Measurements from ENCODE around the gene NR2C1.

The NR2C1 gene

GRCh38 chr12:95060951-95061350, 12.5 kb downstream of the NR2C1 start:
- DNase-seq (ENCODE audit: insufficient read length, low spot score), result no peak
- TF ChIP-seq TAF1 (IDR thresholded peaks at IDR 0.05; ENCODE audit: low read depth, low read length) (no peak), PAX5 (IDR thresholded peaks at IDR 0.05; ENCODE audit: insufficient read depth, low read length, severe bottlenecking) (no peak), POLR2A (IDR thresholded peaks at IDR 0.05; ENCODE audit: low read depth, low read length) (no peak), POU2F2 (IDR thresholded peaks at IDR 0.05; ENCODE audit: low read depth, low read length) (no peak), POLR2AphosphoS5 (IDR thresholded peaks at IDR 0.05; ENCODE audit: low read depth, low read length) (no peak), SPI1 (IDR thresholded peaks at IDR 0.05; ENCODE audit: low read depth, low read length) (no peak)

GRCh38 chr12:95059984-95060383, 13.4 kb downstream of the NR2C1 start:
- TF ChIP-seq POLR2AphosphoS5 (IDR thresholded peaks at IDR 0.05; ENCODE audit: low read depth, low read length), result no peak
- TF ChIP-seq POU2F2 (IDR thresholded peaks at IDR 0.05; ENCODE audit: low read depth, low read length), result no peak
- TF ChIP-seq PAX5 (IDR thresholded peaks at IDR 0.05; ENCODE audit: insufficient read depth, low read length, severe bottlenecking), result no peak
- no peak for TF ChIP-seq TAF1 (IDR thresholded peaks at IDR 0.05; ENCODE audit: low read depth, low read length)
- TF ChIP-seq SPI1 (IDR thresholded peaks at IDR 0.05; ENCODE audit: low read depth, low read length), result no peak
- no peak for TF ChIP-seq POLR2A (IDR thresholded peaks at IDR 0.05; ENCODE audit: low read depth, low read length)
- FAIRE-seq (no peak), DNase-seq (ENCODE audit: insufficient read length, low spot score) (no peak)

More at GRCh38 chr12:95060951-95061350, 12.5 kb downstream of the NR2C1 start:
- no peak for FAIRE-seq

- no peak for DNase-seq (ENCODE audit: insufficient read length, low spot score)
These were observed 16.0 kb downstream of the NR2C1 start for GRCh38 chr12:95057424-95057823.

GRCh38 chr12:95055057-95055456, 18.4 kb downstream of the NR2C1 start:
- FAIRE-seq (no peak), DNase-seq (ENCODE audit: insufficient read length, low spot score) (no peak)
- no peak for TF ChIP-seq PAX5 (IDR thresholded peaks at IDR 0.05; ENCODE audit: insufficient read depth, low read length, severe bottlenecking)
- no peak for TF ChIP-seq POU2F2 (IDR thresholded peaks at IDR 0.05; ENCODE audit: low read depth, low read length)
- TF ChIP-seq POLR2AphosphoS5 (IDR thresholded peaks at IDR 0.05; ENCODE audit: low read depth, low read length), result no peak
- no peak for TF ChIP-seq TAF1 (IDR thresholded peaks at IDR 0.05; ENCODE audit: low read depth, low read length)
- no peak for TF ChIP-seq SPI1 (IDR thresholded peaks at IDR 0.05; ENCODE audit: low read depth, low read length)
- no peak for TF ChIP-seq POLR2A (IDR thresholded peaks at IDR 0.05; ENCODE audit: low read depth, low read length)

More at GRCh38 chr12:95057424-95057823, 16.0 kb downstream of the NR2C1 start:
- FAIRE-seq, result no peak
- TF ChIP-seq POLR2A (IDR thresholded peaks at IDR 0.05; ENCODE audit: low read depth, low read length), result no peak
- TF ChIP-seq SPI1 (IDR thresholded peaks at IDR 0.05; ENCODE audit: low read depth, low read length), result no peak
- no peak for TF ChIP-seq TAF1 (IDR thresholded peaks at IDR 0.05; ENCODE audit: low read depth, low read length)
- no peak for TF ChIP-seq POLR2AphosphoS5 (IDR thresholded peaks at IDR 0.05; ENCODE audit: low read depth, low read length)
- TF ChIP-seq POU2F2 (IDR thresholded peaks at IDR 0.05; ENCODE audit: low read depth, low read length), result no peak

GRCh38 chr12:95054206-95054605, 19.2 kb downstream of the NR2C1 start:
- no peak for TF ChIP-seq SPI1 (IDR thresholded peaks at IDR 0.05; ENCODE audit: low read depth, low read length)
- TF ChIP-seq POLR2A (IDR thresholded peaks at IDR 0.05; ENCODE audit: low read depth, low read length), result no peak
- no peak for TF ChIP-seq POU2F2 (IDR thresholded peaks at IDR 0.05; ENCODE audit: low read depth, low read length)
- DNase-seq (ENCODE audit: insufficient read length, low spot score) (no peak), FAIRE-seq (no peak)

GRCh38 chr12:95051241-95051640, 22.2 kb downstream of the NR2C1 start:
- no peak for TF ChIP-seq TAF1 (IDR thresholded peaks at IDR 0.05; ENCODE audit: low read depth, low read length)
- no peak for TF ChIP-seq POLR2AphosphoS5 (IDR thresholded peaks at IDR 0.05; ENCODE audit: low read depth, low read length)
- no peak for TF ChIP-seq PAX5 (IDR thresholded peaks at IDR 0.05; ENCODE audit: insufficient read depth, low read length, severe bottlenecking)
- DNase-seq (ENCODE audit: insufficient read length, low spot score) (no peak), FAIRE-seq (no peak)

GRCh38 chr12:95037906-95038305, 35.5 kb downstream of the NR2C1 start:
- no peak for FAIRE-seq
- no peak for TF ChIP-seq PAX5 (IDR thresholded peaks at IDR 0.05; ENCODE audit: insufficient read depth, low read length, severe bottlenecking)
- no peak for TF ChIP-seq SPI1 (IDR thresholded peaks at IDR 0.05; ENCODE audit: low read depth, low read length)
- no peak for TF ChIP-seq POLR2AphosphoS5 (IDR thresholded peaks at IDR 0.05; ENCODE audit: low read depth, low read length)
- no peak for TF ChIP-seq POU2F2 (IDR thresholded peaks at IDR 0.05; ENCODE audit: low read depth, low read length)
- TF ChIP-seq TAF1 (IDR thresholded peaks at IDR 0.05; ENCODE audit: low read depth, low read length), result no peak
- no peak for TF ChIP-seq POLR2A (IDR thresholded peaks at IDR 0.05; ENCODE audit: low read depth, low read length)
- no peak for DNase-seq (ENCODE audit: insufficient read length, low spot score)

- no peak for DNase-seq (ENCODE audit: insufficient read length, low spot score)
- TF ChIP-seq TAF1 (IDR thresholded peaks at IDR 0.05; ENCODE audit: low read depth, low read length), result no peak
- TF ChIP-seq POLR2A (IDR thresholded peaks at IDR 0.05; ENCODE audit: low read depth, low read length), result no peak
- FAIRE-seq, result peak; percentile 65
These were observed 38.7 kb downstream of the NR2C1 start for GRCh38 chr12:95034750-95035149.

GRCh38 chr12:95022477-95022876, 50.9 kb downstream of the NR2C1 start:
- TF ChIP-seq POLR2AphosphoS5 (IDR thresholded peaks at IDR 0.05; ENCODE audit: low read depth, low read length), result no peak
- no peak for TF ChIP-seq POU2F2 (IDR thresholded peaks at IDR 0.05; ENCODE audit: low read depth, low read length)
- no peak for TF ChIP-seq POLR2A (IDR thresholded peaks at IDR 0.05; ENCODE audit: low read depth, low read length)
- no peak for TF ChIP-seq PAX5 (IDR thresholded peaks at IDR 0.05; ENCODE audit: insufficient read depth, low read length, severe bottlenecking)
- TF ChIP-seq SPI1 (IDR thresholded peaks at IDR 0.05; ENCODE audit: low read depth, low read length), result no peak
- no peak for TF ChIP-seq TAF1 (IDR thresholded peaks at IDR 0.05; ENCODE audit: low read depth, low read length)
- DNase-seq (ENCODE audit: insufficient read length, low spot score) (no peak), FAIRE-seq (peak; percentile 38)

- DNase-seq (ENCODE audit: insufficient read length, low spot score) (no peak), FAIRE-seq (no peak)
- TF ChIP-seq PAX5 (IDR thresholded peaks at IDR 0.05; ENCODE audit: insufficient read depth, low read length, severe bottlenecking), result no peak
- TF ChIP-seq SPI1 (IDR thresholded peaks at IDR 0.05; ENCODE audit: low read depth, low read length), result peak; percentile 76
These were observed 55.9 kb downstream of the NR2C1 start for GRCh38 chr12:95017482-95017881.

GRCh38 chr12:95016120-95016519, 57.3 kb downstream of the NR2C1 start:
- TF ChIP-seq POU2F2 (IDR thresholded peaks at IDR 0.05; ENCODE audit: low read depth, low read length) (no peak), POLR2AphosphoS5 (IDR thresholded peaks at IDR 0.05; ENCODE audit: low read depth, low read length) (no peak), POLR2A (IDR thresholded peaks at IDR 0.05; ENCODE audit: low read depth, low read length) (no peak), TAF1 (IDR thresholded peaks at IDR 0.05; ENCODE audit: low read depth, low read length) (no peak), SPI1 (IDR thresholded peaks at IDR 0.05; ENCODE audit: low read depth, low read length) (no peak), PAX5 (IDR thresholded peaks at IDR 0.05; ENCODE audit: insufficient read depth, low read length, severe bottlenecking) (no peak)
- DNase-seq (ENCODE audit: insufficient read length, low spot score) (no peak), FAIRE-seq (no peak)

Data from GM12891 (cell line).